GM23248 (cell line): Measurements from ENCODE around the gene NUP205.

Experiments
- EZH2 ChIP-seq: fragments of 200-600 bp; sonication (generic); IDR thresholded peaks from 2 replicates; pipeline ENCODE4 v1.6.1; 2018; ENCODE audit warnings: antibody characterized with exemption, mild to moderate bottlenecking; ENCODE audit not compliant: insufficient read depth, poor library complexity, severe bottlenecking
- EZH2phosphoT487 ChIP-seq: fragments of 200-600 bp; sonication (generic); IDR thresholded peaks from 2 replicates; pipeline ENCODE4 v1.6.1; 2018; ENCODE audit warnings: antibody characterized with exemption, moderate library complexity, mild to moderate bottlenecking, low read depth; ENCODE audit not compliant: insufficient read depth

DNA sequence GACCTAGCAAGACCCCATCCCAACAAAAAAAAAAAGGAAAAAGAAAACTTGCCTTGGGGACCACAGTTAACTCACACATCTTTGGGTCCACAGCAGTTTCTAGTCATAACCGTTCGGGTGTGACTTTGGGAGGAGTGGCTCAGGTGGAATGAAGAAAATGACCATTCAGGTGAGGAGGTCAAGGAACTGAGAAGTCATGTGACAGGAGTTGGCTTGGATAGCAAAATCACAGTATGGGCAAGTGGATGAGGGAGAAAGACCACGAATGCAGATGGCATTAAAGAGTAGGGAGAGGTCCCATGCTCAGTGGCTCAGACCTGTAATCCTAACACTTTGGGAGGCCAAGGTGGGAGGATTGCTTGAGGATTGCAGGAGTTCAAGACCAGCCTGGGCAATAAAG, 30.7 kb upstream of the NUP205 start:
- TF ChIP-seq EZH2phosphoT487 = no peak
- no peak for TF ChIP-seq EZH2
